Measurements from ENCODE around the gene CDH26.
A peak's percentile ranks its signal among the peaks of the same experiment; 100 is the strongest.

- TF ChIP-seq CTCF (IDR thresholded peaks at IDR 0.05 in 2 of 3, conservative IDR thresholded peaks at IDR 0.05 in 1 of 3; ENCODE audit: insufficient read depth in 2 of 3, low read depth in 1 of 3, low read length in 3 of 3) = peak; percentile 37 to 75 (median 51); a peak in 5 of 6 replicates
- TF ChIP-seq MAFK (IDR thresholded peaks at IDR 0.05; ENCODE audit: low read length) = no peak
These were observed 9.1 kb upstream of the CDH26 start for GRCh38 chr20:59948828-59949720.
